ENCODE measurements around the gene GLCE. TPM values are rescaled to one million over a fixed set of nuclear protein-coding genes. Genes with fewer than 3 reads are reported as not detected.
"Not testable (repeated sequence)": the region's sequence is repeated elsewhere in the genome, so short reads cannot be mapped to it uniquely, and the experiment has no call there.

GLCE gene
- total and polyA plus RNA-seq, 4 donors = 7.0 to 15.0 (median 7.6) TPM

DNA sequence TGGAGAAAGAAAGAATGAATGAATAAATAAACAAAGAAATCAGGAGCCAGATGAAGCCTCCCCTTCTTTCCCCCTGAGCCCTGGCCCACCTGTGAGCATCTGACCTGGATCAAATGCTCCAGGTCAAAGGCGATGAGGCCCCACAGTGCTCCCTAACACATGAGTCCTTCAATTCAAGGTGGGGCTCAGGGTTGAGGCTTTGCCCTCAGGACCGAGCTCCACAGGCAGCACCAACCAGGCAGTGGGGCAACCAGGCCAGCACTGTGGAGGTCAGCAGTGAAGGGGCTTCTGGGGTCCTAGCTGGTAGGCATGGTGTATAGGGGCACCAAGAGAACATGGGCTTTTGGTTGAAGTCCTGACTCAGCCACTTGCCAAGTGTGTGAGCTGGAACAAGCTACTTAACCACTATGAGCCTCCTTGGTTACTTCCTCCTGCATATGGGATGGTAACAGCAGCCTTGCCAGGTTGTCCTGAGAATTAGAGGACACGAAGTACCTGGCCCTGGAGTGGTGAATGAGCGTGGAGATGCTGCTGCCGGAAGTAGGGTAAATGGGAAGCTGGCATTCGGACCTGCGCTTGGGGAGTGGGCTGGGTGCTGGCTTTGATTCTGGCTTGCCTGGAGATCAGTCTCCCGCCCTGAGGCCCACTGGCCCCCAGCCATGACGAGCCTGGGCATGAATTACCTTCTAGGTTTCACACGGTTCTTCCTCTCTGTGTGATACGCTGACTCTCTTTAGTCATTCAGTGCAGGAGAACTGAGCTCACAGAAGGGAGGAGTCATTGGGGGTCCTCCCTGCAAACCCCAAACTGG is 128.3 kb downstream of the GLCE start:
- DNase-seq = no peak
- WGBS, 2 donors = 90 to 93% methylated on average over 11 of the region's 11 CpGs
- H3K4me3 ChIP-seq (ENCODE audit: low read length in 2 of 2) = no peak overlapping the region
- H3K4me1 ChIP-seq (ENCODE audit: control insufficient read depth in 1 of 2, insufficient read depth in 2 of 2, low read length in 2 of 2) = no peaks in the 10 kb centered on the region
- no peak for ATAC-seq (ENCODE audit: low FRiP score)
- H3K27ac ChIP-seq (ENCODE audit: low read depth in 1 of 2, low read length in 2 of 2) = no peak overlapping the region
- H3K9me3 ChIP-seq (ENCODE audit: control insufficient read depth, low read length) = no peaks in the 10 kb centered on the region
- H3K36me3 ChIP-seq (ENCODE audit: control insufficient read depth in 1 of 2, insufficient read depth in 2 of 2, low read length in 1 of 2) = no peaks in the 10 kb centered on the region
- intact Hi-C loops (cut with DNase I) = no loop called here
- H3K27me3 ChIP-seq (ENCODE audit: control insufficient read depth in 1 of 2, insufficient read depth in 2 of 2, low read length in 1 of 2) = no peaks in the 10 kb centered on the region

DNA sequence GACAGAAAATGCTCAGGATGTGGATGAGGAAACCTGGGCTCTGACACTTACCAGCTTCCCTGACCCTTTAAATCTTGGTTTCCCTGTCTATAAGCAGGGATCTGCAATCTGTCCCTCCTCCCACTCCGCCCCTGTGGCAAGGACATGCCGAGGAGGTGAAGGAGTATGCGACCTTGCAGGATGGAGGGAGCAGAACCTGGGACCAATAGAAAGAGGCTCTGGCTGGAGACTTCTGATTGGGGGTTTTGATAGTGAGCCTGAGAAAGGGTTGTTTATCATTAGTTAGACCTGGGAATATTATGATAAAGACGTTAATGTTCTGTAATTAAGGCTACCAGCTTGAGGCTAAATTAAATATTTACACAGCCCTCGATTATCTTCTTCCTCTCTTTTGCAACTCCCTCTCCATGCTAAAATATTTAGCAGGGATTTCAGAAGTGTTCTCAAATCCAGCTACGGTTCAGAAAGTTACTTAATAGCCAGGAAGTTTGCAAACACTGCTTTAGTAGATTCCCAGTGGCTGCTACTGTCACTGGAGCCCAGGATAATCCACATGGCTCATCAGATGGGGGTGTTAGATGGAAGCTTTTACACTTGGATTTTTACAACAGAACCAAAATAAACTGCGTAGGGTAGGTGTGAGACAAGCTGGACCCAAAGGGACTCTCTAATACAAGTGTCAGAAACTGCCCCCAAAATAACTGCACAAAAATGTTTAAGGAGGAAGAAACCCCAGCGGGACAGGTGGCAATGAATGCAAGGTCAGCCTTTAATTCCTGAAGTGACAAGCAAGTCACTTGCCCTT is 129.1 kb downstream of the GLCE start:
- ATAC-seq (ENCODE audit: low FRiP score) (no peak), DNase-seq (no peak)
- no peaks in the 10 kb centered on the region for H3K36me3 ChIP-seq (ENCODE audit: control insufficient read depth in 1 of 2, insufficient read depth in 2 of 2, low read length in 1 of 2)
- no peaks in the 10 kb centered on the region for H3K27me3 ChIP-seq (ENCODE audit: control insufficient read depth in 1 of 2, insufficient read depth in 2 of 2, low read length in 1 of 2)
- H3K9me3 ChIP-seq (ENCODE audit: control insufficient read depth, low read length) = no peaks in the 10 kb centered on the region
- WGBS, 2 donors = 52 to 57% methylated on average over 8 of the region's 8 CpGs
- intact Hi-C loops (cut with DNase I) = no loop called here
- H3K27ac ChIP-seq (ENCODE audit: low read depth in 1 of 2, low read length in 2 of 2) = no peak overlapping the region
- H3K4me3 ChIP-seq (ENCODE audit: low read length in 2 of 2) = no peak overlapping the region
- H3K4me1 ChIP-seq (ENCODE audit: control insufficient read depth in 1 of 2, insufficient read depth in 2 of 2, low read length in 2 of 2) = no peaks in the 10 kb centered on the region

GRCh38 chr15:69290346-69291164 is 130.1 kb downstream of the GLCE start:
- ATAC-seq (ENCODE audit: low FRiP score) (peak; percentile 47), DNase-seq (peak in 1 of 2 donors; percentile 77)
- WGBS, 2 donors = 72 to 74% methylated on average over 7 of the region's 7 CpGs
- Histone ChIP-seq H3K27me3 (ENCODE audit: control insufficient read depth in 1 of 2, insufficient read depth in 2 of 2, low read length in 1 of 2) (no peaks in the 10 kb centered on the region), H3K4me3 (ENCODE audit: low read length in 2 of 2) (no peak overlapping the region), H3K4me1 (ENCODE audit: control insufficient read depth in 1 of 2, insufficient read depth in 2 of 2, low read length in 2 of 2) (no peaks in the 10 kb centered on the region), H3K36me3 (ENCODE audit: control insufficient read depth in 1 of 2, insufficient read depth in 2 of 2, low read length in 1 of 2) (no peaks in the 10 kb centered on the region), H3K27ac (ENCODE audit: low read depth in 1 of 2, low read length in 2 of 2) (no peak overlapping the region), H3K9me3 (ENCODE audit: control insufficient read depth, low read length) (no peaks in the 10 kb centered on the region)
- intact Hi-C loops (cut with DNase I) = no loop called here

GRCh38 chr15:69291651-69292050 is 131.2 kb downstream of the GLCE start:
- DNase-seq = peak in 1 of 2 donors; percentile 60
- ATAC-seq (ENCODE audit: low FRiP score); H3K36me3 ChIP-seq (ENCODE audit: control insufficient read depth in 1 of 2, insufficient read depth in 2 of 2, low read length in 1 of 2); H3K27me3 ChIP-seq (ENCODE audit: control insufficient read depth in 1 of 2, insufficient read depth in 2 of 2, low read length in 1 of 2); H3K4me1 ChIP-seq (ENCODE audit: control insufficient read depth in 1 of 2, insufficient read depth in 2 of 2, low read length in 2 of 2); H3K4me3 ChIP-seq (ENCODE audit: low read length in 2 of 2); H3K9me3 ChIP-seq (ENCODE audit: control insufficient read depth, low read length); H3K27ac ChIP-seq (ENCODE audit: low read depth in 1 of 2, low read length in 2 of 2); intact Hi-C loops (cut with DNase I): not testable (repeated sequence)
- 93 to 94% methylated on average over 10 of the region's 10 CpGs for WGBS, 2 donors

DNA sequence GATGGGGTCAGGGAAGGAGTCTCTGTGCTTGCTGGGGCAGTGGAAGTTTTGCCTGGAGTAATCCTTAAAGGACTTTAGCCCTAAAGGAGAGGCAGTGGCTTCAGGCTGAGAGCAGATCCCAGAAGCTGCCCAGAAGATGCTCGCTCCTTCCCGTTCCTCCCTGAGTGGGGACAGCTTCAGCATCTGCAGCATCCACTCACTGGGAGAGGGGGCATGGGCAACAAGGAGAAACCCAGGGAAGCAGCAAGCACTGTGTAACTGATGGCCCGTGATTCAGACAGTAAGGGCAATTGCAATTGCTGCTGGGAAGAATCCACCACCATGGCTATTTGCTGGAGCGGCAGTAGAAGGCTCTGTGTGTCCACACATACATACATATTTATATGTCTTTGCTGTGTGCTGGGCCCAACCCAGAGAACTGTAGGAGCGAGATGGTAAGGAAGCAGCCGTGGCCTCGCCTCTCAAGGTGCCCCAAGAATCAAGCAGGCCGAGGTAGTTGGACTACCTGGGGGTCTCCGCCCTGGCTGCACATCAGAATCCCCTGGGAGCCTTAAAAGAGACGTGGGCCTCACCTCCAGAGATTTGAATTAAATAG is 132.5 kb downstream of the GLCE start:
- Histone ChIP-seq H3K27me3 (ENCODE audit: control insufficient read depth in 1 of 2, insufficient read depth in 2 of 2, low read length in 1 of 2) (no peaks in the 10 kb centered on the region), H3K4me3 (ENCODE audit: low read length in 2 of 2) (no peak overlapping the region), H3K36me3 (ENCODE audit: control insufficient read depth in 1 of 2, insufficient read depth in 2 of 2, low read length in 1 of 2) (no peaks in the 10 kb centered on the region), H3K4me1 (ENCODE audit: control insufficient read depth in 1 of 2, insufficient read depth in 2 of 2, low read length in 2 of 2) (no peaks in the 10 kb centered on the region), H3K9me3 (ENCODE audit: control insufficient read depth, low read length) (no peaks in the 10 kb centered on the region), H3K27ac (ENCODE audit: low read depth in 1 of 2, low read length in 2 of 2) (no peak overlapping the region)
- intact Hi-C loops (cut with DNase I) = no loop called here
- ATAC-seq (ENCODE audit: low FRiP score) = no peak
- WGBS, 2 donors = 87 to 88% methylated on average over 10 of the region's 10 CpGs
- peak in 1 of 2 donors; percentile 43 for DNase-seq

GRCh38 chr15:69293741-69294615 is 133.5 kb downstream of the GLCE start:
- H3K27ac ChIP-seq (ENCODE audit: low read depth in 1 of 2, low read length in 2 of 2) = no peak overlapping the region
- H3K4me1 ChIP-seq (ENCODE audit: control insufficient read depth in 1 of 2, insufficient read depth in 2 of 2, low read length in 2 of 2) = no peaks in the 10 kb centered on the region
- DNase-seq = peak in 1 of 2 donors; percentile 41
- no peaks in the 10 kb centered on the region for H3K27me3 ChIP-seq (ENCODE audit: control insufficient read depth in 1 of 2, insufficient read depth in 2 of 2, low read length in 1 of 2)
- H3K9me3 ChIP-seq (ENCODE audit: control insufficient read depth, low read length) = no peaks in the 10 kb centered on the region
- 94% methylated on average over 11 of the region's 11 CpGs for WGBS, 2 donors
- no peaks in the 10 kb centered on the region for H3K36me3 ChIP-seq (ENCODE audit: control insufficient read depth in 1 of 2, insufficient read depth in 2 of 2, low read length in 1 of 2)
- ATAC-seq (ENCODE audit: low FRiP score) = no peak
- no peak overlapping the region for H3K4me3 ChIP-seq (ENCODE audit: low read length in 2 of 2)
- intact Hi-C loops (cut with DNase I) = no loop called here

- DNase-seq (peak in 1 of 2 donors; percentile 28), ATAC-seq (ENCODE audit: low FRiP score) (no peak)
- Histone ChIP-seq H3K36me3 (ENCODE audit: control insufficient read depth in 1 of 2, insufficient read depth in 2 of 2, low read length in 1 of 2) (no peaks in the 10 kb centered on the region), H3K27me3 (ENCODE audit: control insufficient read depth in 1 of 2, insufficient read depth in 2 of 2, low read length in 1 of 2) (no peaks in the 10 kb centered on the region), H3K27ac (ENCODE audit: low read depth in 1 of 2, low read length in 2 of 2) (no peak overlapping the region), H3K4me3 (ENCODE audit: low read length in 2 of 2) (no peak overlapping the region), H3K4me1 (ENCODE audit: control insufficient read depth in 1 of 2, insufficient read depth in 2 of 2, low read length in 2 of 2) (no peaks in the 10 kb centered on the region), H3K9me3 (ENCODE audit: control insufficient read depth, low read length) (no peaks in the 10 kb centered on the region)
- intact Hi-C loops (cut with DNase I) = no loop called here
- WGBS, 2 donors = 87 to 90% methylated on average over 6 of the region's 6 CpGs
These were observed 136.2 kb downstream of the GLCE start for GRCh38 chr15:69296606-69297005.
